ENCODE measurements around the gene LGALS7B. TPM values are rescaled to one million over a fixed set of nuclear protein-coding genes. Genes with fewer than 3 reads are reported as not detected.
"Not testable (repeated sequence)": the region's sequence is repeated elsewhere in the genome, so short reads cannot be mapped to it uniquely, and the experiment has no call there.

The LGALS7B gene
- total and polyA plus RNA-seq, 2 experiments from 2014 or later, result 2.4 to 6.6 TPM

- H3K27ac Mint-ChIP-seq; H3K4me1 ChIP-seq (ENCODE audit: insufficient read depth); H3K9me3 Mint-ChIP-seq; H3K27ac ChIP-seq (ENCODE audit: low read depth); H4K20me1 ChIP-seq (replicated peaks; ENCODE audit: insufficient read depth); DNase-seq (ENCODE audit: low spot score); H2AFZ ChIP-seq; H3K4me3 Mint-ChIP-seq; H3K9me2 ChIP-seq (ENCODE audit: insufficient read depth); H3K27me3 ChIP-seq (ENCODE audit: insufficient read depth); H3K79me2 ChIP-seq (replicated peaks; ENCODE audit: insufficient read depth); H3K36me3 Mint-ChIP-seq (ENCODE audit: low read depth); H3F3A ChIP-seq (replicated peaks; ENCODE audit: low read depth); H3K4me1 Mint-ChIP-seq; H3K36me3 ChIP-seq (ENCODE audit: insufficient read depth); H3K27me3 Mint-ChIP-seq (ENCODE audit: insufficient read depth, low read depth, poor library complexity): not testable (repeated sequence)
- peak overlapping the region; percentile 49 for H3K4me3 ChIP-seq
- ATAC-seq, result peak; percentile 37
- peak overlapping the region; percentile 54; the same call in 1 of the 2 replicates for H3K4me2 ChIP-seq
Observed at GRCh38 chr19:38770228-38770948, 18.6 kb upstream of the LGALS7B start.

- ATAC-seq, result peak; percentile 80
- not testable (repeated sequence) for H3K9me2 ChIP-seq (ENCODE audit: insufficient read depth); H3K27ac Mint-ChIP-seq; DNase-seq (ENCODE audit: low spot score); H3K27me3 ChIP-seq (ENCODE audit: insufficient read depth); H3K79me2 ChIP-seq (replicated peaks; ENCODE audit: insufficient read depth); H3K4me1 Mint-ChIP-seq; H3K27me3 Mint-ChIP-seq (ENCODE audit: insufficient read depth, low read depth, poor library complexity); H3K36me3 ChIP-seq (ENCODE audit: insufficient read depth); H3K4me3 ChIP-seq; H3F3A ChIP-seq (replicated peaks; ENCODE audit: low read depth); H3K4me2 ChIP-seq; H4K20me1 ChIP-seq (replicated peaks; ENCODE audit: insufficient read depth); H3K27ac ChIP-seq (ENCODE audit: low read depth); H3K4me1 ChIP-seq (ENCODE audit: insufficient read depth); H3K4me3 Mint-ChIP-seq; H2AFZ ChIP-seq; H3K9me3 Mint-ChIP-seq; H3K36me3 Mint-ChIP-seq (ENCODE audit: low read depth)
Observed at GRCh38 chr19:38770949-38771275, 18.1 kb upstream of the LGALS7B start.

- H3K4me3 ChIP-seq, result 0 out of 2 replicates have a peak overlapping the region, but pooled peaks have one; percentile 34
- not testable (repeated sequence) for H3K9me3 Mint-ChIP-seq; H3K4me3 Mint-ChIP-seq; H2AFZ ChIP-seq; H4K20me1 ChIP-seq (replicated peaks; ENCODE audit: insufficient read depth); H3K4me1 ChIP-seq (ENCODE audit: insufficient read depth); H3K4me2 ChIP-seq; H3K27me3 ChIP-seq (ENCODE audit: insufficient read depth); H3K9me2 ChIP-seq (ENCODE audit: insufficient read depth); H3K36me3 ChIP-seq (ENCODE audit: insufficient read depth); DNase-seq (ENCODE audit: low spot score); H3K36me3 Mint-ChIP-seq (ENCODE audit: low read depth); H3K27ac Mint-ChIP-seq; H3K79me2 ChIP-seq (replicated peaks; ENCODE audit: insufficient read depth); H3K27me3 Mint-ChIP-seq (ENCODE audit: insufficient read depth, low read depth, poor library complexity); H3K27ac ChIP-seq (ENCODE audit: low read depth); H3F3A ChIP-seq (replicated peaks; ENCODE audit: low read depth); H3K4me1 Mint-ChIP-seq
- ATAC-seq, result peak; percentile 36
Observed at GRCh38 chr19:38771569-38771968, 17.4 kb upstream of the LGALS7B start.

GRCh38 chr19:38773469-38774177 is 15.4 kb upstream of the LGALS7B start, which contains the start of gene LGALS7:
TSS of gene LGALS7 (minus strand) at chr19:38773517. CDS start at chr19:38773492, 25 bp downstream.
- Histone ChIP-seq H3K4me2 (no peak within 1 kb of the TSS), H3K27me3 (ENCODE audit: insufficient read depth) (0 out of 2 replicates have a peak, but pooled peaks cover 4% of the 10 kb centered on the region), H3K27ac (ENCODE audit: low read depth) (no peak within 1 kb of the TSS), H3F3A (replicated peaks; ENCODE audit: low read depth) (peaks cover 3% of the 10 kb centered on the region; the same call in 1 of the 2 replicates), H3K79me2 (replicated peaks; ENCODE audit: insufficient read depth) (no peaks in the 10 kb centered on the region), H4K20me1 (replicated peaks; ENCODE audit: insufficient read depth) (no peaks in the 10 kb centered on the region), H3K4me1 (ENCODE audit: insufficient read depth) (no peaks in the 10 kb centered on the region), H3K36me3 (ENCODE audit: insufficient read depth) (no peaks in the 10 kb centered on the region), H3K9me2 (ENCODE audit: insufficient read depth) (no peaks in the 10 kb centered on the region), H3K4me3 (no peak within 1 kb of the TSS), H2AFZ (no peak within 1 kb of the TSS; the same call in 1 of the 2 replicates)
- ATAC-seq (no peak), DNase-seq (ENCODE audit: low spot score) (no peak)
- H3K4me1 Mint-ChIP-seq, result peaks cover 4% of the 10 kb centered on the region; the same call in 2 of the 3 replicates
- H3K27ac Mint-ChIP-seq, result no peak within 1 kb of the TSS
- H3K9me3 Mint-ChIP-seq, result no peaks in the 10 kb centered on the region; the same call in 2 of the 3 replicates
- H3K27me3 Mint-ChIP-seq (ENCODE audit: insufficient read depth, low read depth, poor library complexity), result peaks cover under 1% of the 10 kb centered on the region
- H3K4me3 Mint-ChIP-seq, result no peak within 1 kb of the TSS
- no peaks in the 10 kb centered on the region; the same call in 2 of the 3 replicates for H3K36me3 Mint-ChIP-seq (ENCODE audit: low read depth)
- TF ChIP-seq STAT1 (IDR thresholded peaks at IDR 0.05; ENCODE audit: unreplicated experiment) (no peak), EZH2phosphoT487 (IDR thresholded peaks at IDR 0.05; ENCODE audit: unreplicated experiment) (no peak), REST (IDR thresholded peaks at IDR 0.05; ENCODE audit: unreplicated experiment) (no peak), ZNF331 (CRISPR knock-in tag; IDR thresholded peaks at IDR 0.05; ENCODE audit: low read depth) (no peak), NANOG (IDR thresholded peaks at IDR 0.05; ENCODE audit: borderline replicate concordance) (no peak), EZH2 (IDR thresholded peaks at IDR 0.05; ENCODE audit: low read depth, unreplicated experiment) (no peak), CTCF (conservative IDR thresholded peaks at IDR 0.05; ENCODE audit: low read depth in 2 of 2) (no peak), ZNF114 (CRISPR knock-in tag; IDR thresholded peaks at IDR 0.05) (no peak)
